HG02763 (cell line): Measurements from ENCODE around the gene SPATS1.

Experiments
- ATAC-seq: cut with Tn5 transposase; IDR thresholded peaks from one replicate; pipeline ENCODE4 v1.9.1; 2021; ENCODE audit warnings: mild to moderate bottlenecking, moderate library complexity; ENCODE audit not compliant: unreplicated experiment

SPATS1 gene

GRCh38 chr6:44342489-44342888, at the start of gene SPATS1:
Gene SPATS1 (plus strand): TSS chr6:44342650. CDS start chr6:44343096, 446 bp downstream.
- ATAC-seq = no peak

GRCh38 chr6:44292661-44293365, 49.6 kb upstream of the SPATS1 start:
- ATAC-seq = no peak

GRCh38 chr6:44294832-44295791, 47.3 kb upstream of the SPATS1 start:
- no peak for ATAC-seq

GRCh38 chr6:44297063-44298038, 45.1 kb upstream of the SPATS1 start:
- no peak for ATAC-seq

- no peak for ATAC-seq
These were observed 44.2 kb upstream of the SPATS1 start for GRCh38 chr6:44298055-44298803.

GRCh38 chr6:44298864-44299263, 43.6 kb upstream of the SPATS1 start:
- no peak for ATAC-seq

GRCh38 chr6:44300292-44300823, 42.1 kb upstream of the SPATS1 start:
- ATAC-seq = no peak

GRCh38 chr6:44301106-44301505, 41.3 kb upstream of the SPATS1 start:
- no peak for ATAC-seq

- ATAC-seq = no peak
These were observed 40.5 kb upstream of the SPATS1 start for GRCh38 chr6:44301782-44302564.

- ATAC-seq = no peak
These were observed 39.6 kb upstream of the SPATS1 start for GRCh38 chr6:44302856-44303255.

GRCh38 chr6:44303842-44304241, 38.6 kb upstream of the SPATS1 start:
- ATAC-seq = no peak

- ATAC-seq = no peak
These were observed 37.9 kb upstream of the SPATS1 start for GRCh38 chr6:44304282-44305199.

- ATAC-seq = no peak
These were observed 37.2 kb upstream of the SPATS1 start for GRCh38 chr6:44305200-44305725.

GRCh38 chr6:44306710-44307109, 35.7 kb upstream of the SPATS1 start:
- ATAC-seq = no peak

GRCh38 chr6:44307217-44307616, 35.2 kb upstream of the SPATS1 start:
- ATAC-seq = no peak

GRCh38 chr6:44309092-44309491, 33.4 kb upstream of the SPATS1 start:
- no peak for ATAC-seq

- ATAC-seq = no peak
These were observed 32.8 kb upstream of the SPATS1 start for GRCh38 chr6:44309631-44310030.

GRCh38 chr6:44310241-44310640, 32.2 kb upstream of the SPATS1 start:
- no peak for ATAC-seq
